Kidney (tissue), 14 donors: ENCODE data around the gene CCDC88C. TPM values are rescaled to one million over a fixed set of nuclear protein-coding genes. Genes with fewer than 3 reads are reported as not detected.

Source experiments
- DNase-seq, 5 donors: peaks; one replicate each; pipeline ENCODE4 v3.0.0-alpha.2; 2013 to 2020
- FAIRE-seq: peaks from 2 replicates; lab custom pipeline; 2012; peaks lifted over from hg19 to GRCh38; lab: Jason Lieb, UNC
- H3K27ac ChIP-seq, 2 donors: one replicate each; pipeline ENCODE4 v1.7.0; 2013; ENCODE audit warnings: low read depth in 2 of 2, low read length in 2 of 2, inconsistent platforms in 1 of 2
- H3K27me3 ChIP-seq: one replicate; pipeline ENCODE4 v1.7.1; 2013; ENCODE audit warnings: low read length, inconsistent platforms; ENCODE audit not compliant: control insufficient read depth, insufficient read depth
- H3K36me3 ChIP-seq, 3 donors: one replicate each; pipeline versions ENCODE4 v1.7.0 to v1.7.1; 2013; ENCODE audit warnings: low read length in 3 of 3, control low read depth in 1 of 3, inconsistent platforms in 1 of 3; ENCODE audit not compliant: insufficient read depth in 3 of 3, control insufficient read depth in 2 of 3
- H3K4me1 ChIP-seq, 3 donors: one replicate each; pipeline versions ENCODE4 v1.7.0 to v1.7.1; 2013; ENCODE audit warnings: low read length in 3 of 3, inconsistent platforms in 1 of 3, low read depth in 1 of 3; ENCODE audit not compliant: control insufficient read depth in 2 of 3, insufficient read depth in 2 of 3
- H3K4me3 ChIP-seq, 3 donors: one replicate each; pipeline versions ENCODE4 v1.7.0 to v1.8.1; 2013; ENCODE audit warnings: low read length in 3 of 3, control low read depth in 1 of 3, inconsistent platforms in 1 of 3
- H3K9ac ChIP-seq, 3 donors: one replicate each; pipeline versions ENCODE4 v1.7.0 to v1.7.1; 2013; ENCODE audit warnings: low read length in 3 of 3, control low read depth in 1 of 3, inconsistent platforms in 1 of 3
- H3K9me3 ChIP-seq, 3 donors: one replicate each; pipeline versions ENCODE4 v1.7.0 to v1.7.1; 2013; ENCODE audit warnings: low read length in 3 of 3, control low read depth in 1 of 3, inconsistent platforms in 1 of 3; ENCODE audit not compliant: control insufficient read depth in 2 of 3, insufficient read depth in 1 of 3
- CTCF ChIP-seq: IDR thresholded peaks from 3 replicates; pipeline ENCODE4 v1.5.1; 2012; ENCODE audit warnings: mild to moderate bottlenecking, moderate library complexity, borderline replicate concordance; ENCODE audit not compliant: insufficient read depth; ENCODE audit errors: extremely low read depth
- intact Hi-C: fragments of 100-400 bp; cut with DNase I; formaldehyde crosslinking; loops from one replicate; pipeline ENCODE4 v1.11.1; 2022
- polyA plus RNA-seq: library from polyadenylated mRNA; stranded (reverse); fragments of 350-450 nt; fragmentation: Illumina TruSeq; extraction: RNeasy Lipid Tissue Mini Kit (QIAGEN cat#74804); gene quantifications from one replicate; pipeline ENCODE4 v1.2.3, GENCODE V29; 2014; ENCODE audit warnings: low read depth, low replicate concordance; ENCODE audit not compliant: insufficient read depth
- total RNA-seq: library from RNA; stranded (reverse); fragmentation: NEBNext Ultra II Directional; extraction: Animal tissue kit (Norgen Biotek cat#: 25700); gene quantifications from one replicate; pipeline ENCODE4 v1.2.1, GENCODE V29; 2021
- donor health status: control.
- donor health status: control.
- donor health status: control.
- donor health status: control.
- donor health status: control.
- donor health status: DM: yes; HTN: yes; CAD: no.
- donor health status: Normal renal cell carcinoma (clear cell type).

CCDC88C gene
- total and polyA plus RNA-seq, 2 donors from 2014 or later: 6.6 to 32.8 TPM

GRCh38 chr14:91282954-91283645 is 134.5 kb downstream of the CCDC88C start:
- DNase-seq (no peak), FAIRE-seq (no peak)
- intact Hi-C loops: no loop called here
- Histone ChIP-seq H3K4me1 (peaks cover 0 to 4% (median 0%) of the 10 kb centered on the region in 3 donors), H3K9ac (no peak overlapping the region), H3K9me3 (no peaks in the 10 kb centered on the region), H3K36me3 (peaks cover 0 to 12% (median 5%) of the 10 kb centered on the region in 3 donors), H3K27me3 (no peaks in the 10 kb centered on the region), H3K4me3 (no peak overlapping the region), H3K27ac (no peak overlapping the region)
- no peak for TF ChIP-seq CTCF

- no peak overlapping the region for H3K27ac ChIP-seq
- intact Hi-C loops: no loop called here
- FAIRE-seq (no peak), DNase-seq (no peak)
- no peak overlapping the region for H3K4me3 ChIP-seq
- no peaks in the 10 kb centered on the region for H3K9me3 ChIP-seq
- no peaks in the 10 kb centered on the region for H3K27me3 ChIP-seq
- no peak for TF ChIP-seq CTCF
- H3K9ac ChIP-seq: no peak overlapping the region
- H3K36me3 ChIP-seq: peaks cover 0 to 11% (median 5%) of the 10 kb centered on the region in 3 donors
- peaks cover 0 to 4% (median 0%) of the 10 kb centered on the region in 3 donors for H3K4me1 ChIP-seq
Observed at GRCh38 chr14:91281346-91281745, 136.3 kb downstream of the CCDC88C start.

- Histone ChIP-seq H3K4me3 (no peak overlapping the region), H3K27me3 (no peaks in the 10 kb centered on the region), H3K9me3 (no peaks in the 10 kb centered on the region), H3K27ac (no peak overlapping the region), H3K9ac (no peak overlapping the region), H3K4me1 (peaks cover 0 to 4% (median 0%) of the 10 kb centered on the region in 3 donors), H3K36me3 (peaks cover 0 to 11% (median 5%) of the 10 kb centered on the region in 3 donors)
- DNase-seq (no peak), FAIRE-seq (no peak)
- intact Hi-C loops: no loop called here
- TF ChIP-seq CTCF: no peak
Observed at GRCh38 chr14:91280129-91280528, 137.5 kb downstream of the CCDC88C start.
